GM23338 (cell line): ENCODE measurements around the gene ABI2. TPM values are rescaled to one million over a fixed set of nuclear protein-coding genes. Genes with fewer than 3 reads are reported as not detected.
"Not testable (repeated sequence)": the region's sequence is repeated elsewhere in the genome, so short reads cannot be mapped to it uniquely, and the experiment has no call there.

Source experiments
- ATAC-seq: fragments of 200-7000 bp; cut with Tn5 transposase; 3 replicates; pipeline ENCODE4 v1.9.1; 2020
- DNase-seq: peaks from one replicate; pipeline ENCODE4 v3.0.0-alpha.2; 2015; ENCODE audit warnings: low spot score
- H2AFZ ChIP-seq: fragments of 200-600 bp; sonication (generic); 2 replicates; pipeline ENCODE4 v1.8.0; 2016; ENCODE audit warnings: antibody characterized with exemption, mild to moderate bottlenecking, moderate library complexity
- H3F3A ChIP-seq: fragments of 200-600 bp; sonication (generic); replicated peaks from 2 replicates; pipeline ENCODE4 v1.8.0; 2017; ENCODE audit warnings: antibody characterized with exemption, mixed run types, low read depth
- H3K27ac ChIP-seq: fragments of 200-600 bp; sonication (generic); 2 replicates; pipeline ENCODE4 v1.6.1; 2016; ENCODE audit warnings: low read depth
- H3K27me3 ChIP-seq: fragments of 200-600 bp; sonication (generic); 2 replicates; pipeline ENCODE4 v1.8.0; 2016; ENCODE audit warnings: mild to moderate bottlenecking, mixed run types, moderate library complexity; ENCODE audit not compliant: insufficient read depth
- H3K36me3 ChIP-seq: fragments of 200-600 bp; sonication (generic); 2 replicates; pipeline ENCODE4 v1.8.0; 2016; ENCODE audit warnings: mild to moderate bottlenecking; ENCODE audit not compliant: insufficient read depth
- H3K4me1 ChIP-seq: fragments of 200-600 bp; sonication (generic); 2 replicates; pipeline ENCODE4 v1.8.0; 2016; ENCODE audit warnings: mild to moderate bottlenecking, moderate library complexity; ENCODE audit not compliant: insufficient read depth
- H3K4me2 ChIP-seq: fragments of 200-600 bp; sonication (generic); 2 replicates; pipeline ENCODE4 v1.7.1; 2017; ENCODE audit warnings: mixed run types
- H3K4me3 ChIP-seq: fragments of 200-600 bp; sonication (generic); 2 replicates; pipeline ENCODE4 v1.6.1; 2016; ENCODE audit warnings: mixed run types
- H3K79me2 ChIP-seq: fragments of 200-600 bp; sonication (generic); replicated peaks from 2 replicates; pipeline ENCODE4 v1.8.0; 2017; ENCODE audit warnings: mild to moderate bottlenecking; ENCODE audit not compliant: insufficient read depth
- H3K9me2 ChIP-seq: fragments of 200-600 bp; sonication (generic); 2 replicates; pipeline ENCODE4 v1.8.0; 2017; ENCODE audit not compliant: insufficient read depth
- H4K20me1 ChIP-seq: fragments of 200-600 bp; sonication (generic); replicated peaks from 2 replicates; pipeline ENCODE4 v1.8.0; 2017; ENCODE audit warnings: mild to moderate bottlenecking; ENCODE audit not compliant: insufficient read depth
- H3K27ac Mint-ChIP-seq: 2 replicates; pipeline ENCODE4 v1.8.0; 2020; ENCODE audit warnings: inconsistent platforms, mild to moderate bottlenecking, moderate library complexity, mixed read lengths
- H3K27me3 Mint-ChIP-seq: 3 replicates; pipeline ENCODE4 v1.8.0; 2022; ENCODE audit warnings: low read depth, mild to moderate bottlenecking, moderate library complexity, mixed read lengths, inconsistent platforms; ENCODE audit not compliant: insufficient read depth, poor library complexity
- H3K36me3 Mint-ChIP-seq: 3 replicates; pipeline ENCODE4 v1.8.0; 2021; ENCODE audit warnings: low read depth, mild to moderate bottlenecking, inconsistent platforms, moderate library complexity, mixed read lengths
- H3K4me1 Mint-ChIP-seq: 3 replicates; pipeline ENCODE4 v1.8.0; 2020; ENCODE audit warnings: mild to moderate bottlenecking, inconsistent platforms, mixed read lengths
- H3K4me3 Mint-ChIP-seq: 3 replicates; pipeline ENCODE4 v1.8.0; 2021; ENCODE audit warnings: moderate library complexity, mild to moderate bottlenecking, inconsistent platforms, mixed read lengths
- H3K9me3 Mint-ChIP-seq: 3 replicates; pipeline ENCODE4 v1.8.0; 2020; ENCODE audit warnings: moderate library complexity, mild to moderate bottlenecking, inconsistent platforms, mixed read lengths
- CTCF ChIP-seq, 2 experiments: fragments of 200-600 bp in 1 of 2; sonication (generic) in 1 of 2; conservative IDR thresholded peaks; 2 replicates each; pipeline versions ENCODE4 v1.5.1 to v1.6.1; 2016 to 2017; ENCODE audit warnings: antibody characterized with exemption in 2 of 2, low read depth in 2 of 2, mild to moderate bottlenecking in 2 of 2, moderate library complexity in 1 of 2
- ETS1 ChIP-seq: IDR thresholded peaks from 2 replicates; pipeline ENCODE4 v1.6.1; 2016; ENCODE audit warnings: antibody characterized with exemption
- JUNB ChIP-seq: IDR thresholded peaks from one replicate; pipeline ENCODE4 v1.6.1; 2016; ENCODE audit warnings: antibody characterized with exemption; ENCODE audit not compliant: unreplicated experiment
- POLR2AphosphoS5 ChIP-seq: IDR thresholded peaks from 2 replicates; pipeline ENCODE4 v1.6.1; 2016; ENCODE audit warnings: antibody characterized with exemption, low read depth
- STAT1 ChIP-seq: IDR thresholded peaks from one replicate; pipeline ENCODE4 v1.6.1; 2016; ENCODE audit warnings: antibody characterized with exemption; ENCODE audit not compliant: unreplicated experiment
- ZNF331 ChIP-seq: fragments of 250-450 bp; sonication (Bioruptor Pico); IDR thresholded peaks from 2 replicates; pipeline ENCODE4 v1.5.0; 2020; ENCODE audit warnings: low read depth, mild to moderate bottlenecking, moderate library complexity
- polyA plus RNA-seq: library from polyadenylated mRNA; unstranded; fragments of >200 nt; fragmentation: Nextera tagmentation; extraction: Ambion mirVana; gene quantifications from 2 replicates; pipeline ENCODE4 v1.2.1, GENCODE V29; 2016
- total RNA-seq: library from RNA; depleted of rRNA; stranded (reverse); fragments of >200 nt; shearing (Covaris generic); gene quantifications from 2 replicates; pipeline ENCODE4 v1.2.3, GENCODE V29; 2014

The ABI2 gene
- total and polyA plus RNA-seq, 2 experiments from 2014 or later: 46.5 to 114 TPM

GRCh38 chr2:203388153-203388552 is 60.0 kb downstream of the ABI2 start:
- H3K4me2 ChIP-seq, H3K4me1 Mint-ChIP-seq, H3K4me3 Mint-ChIP-seq, H3K27ac ChIP-seq, H3K9me2 ChIP-seq, H3K79me2 ChIP-seq, H3F3A ChIP-seq, H3K4me1 ChIP-seq, H4K20me1 ChIP-seq, H3K36me3 ChIP-seq, DNase-seq, H2AFZ ChIP-seq, H3K4me3 ChIP-seq, H3K9me3 Mint-ChIP-seq, H3K27me3 Mint-ChIP-seq, ATAC-seq, H3K27me3 ChIP-seq, H3K27ac Mint-ChIP-seq: not testable (repeated sequence)
- H3K36me3 Mint-ChIP-seq: peaks cover 25% of the 10 kb centered on the region; the same call in 2 of the 3 replicates

- no peaks in the 10 kb centered on the region for H3K9me2 ChIP-seq
- no peak overlapping the region for H3K4me3 Mint-ChIP-seq
- H3F3A ChIP-seq: 0 out of 2 replicates have a peak, but pooled peaks cover 2% of the 10 kb centered on the region
- H3K9me3 Mint-ChIP-seq: no peaks in the 10 kb centered on the region
- peak overlapping the region; percentile 15; the same call in 1 of the 2 replicates for H3K27ac Mint-ChIP-seq
- no peaks in the 10 kb centered on the region for H4K20me1 ChIP-seq
- H3K4me1 Mint-ChIP-seq: peaks cover 15% of the 10 kb centered on the region
- H3K27me3 Mint-ChIP-seq: peaks cover 2% of the 10 kb centered on the region
- H2AFZ ChIP-seq: no peak overlapping the region
- H3K36me3 Mint-ChIP-seq: peaks cover 38% of the 10 kb centered on the region
- no peak overlapping the region for H3K27ac ChIP-seq
- DNase-seq: peak; percentile 63
- peaks cover 5% of the 10 kb centered on the region; the same call in 1 of the 2 replicates for H3K4me1 ChIP-seq
- H3K27me3 ChIP-seq: no peaks in the 10 kb centered on the region
- no peak overlapping the region for H3K4me3 ChIP-seq
- H3K36me3 ChIP-seq: no peaks in the 10 kb centered on the region; the same call in 1 of the 2 replicates
- H3K4me2 ChIP-seq: no peak overlapping the region
- TF ChIP-seq CTCF (conservative IDR thresholded peaks at IDR 0.05; ENCODE audit: low read depth in 2 of 2): peak; percentile 65 to 74
- no peak for TF ChIP-seq JUNB
- H3K79me2 ChIP-seq: no peaks in the 10 kb centered on the region
- ATAC-seq: peak; percentile 75
Observed at GRCh38 chr2:203394519-203395227, 66.5 kb downstream of the ABI2 start.

GRCh38 chr2:203395858-203396257 is 67.7 kb downstream of the ABI2 start:
- Mint-ChIP-seq H3K9me3 (no peaks in the 10 kb centered on the region), H3K27me3 (peaks cover 2% of the 10 kb centered on the region), H3K36me3 (peaks cover 38% of the 10 kb centered on the region), H3K27ac (no peak overlapping the region), H3K4me3 (no peak overlapping the region), H3K4me1 (peaks cover 15% of the 10 kb centered on the region)
- H3K27ac ChIP-seq: peak overlapping the region; percentile 29; the same call in 1 of the 2 replicates
- ATAC-seq: no peak
- no peaks in the 10 kb centered on the region; the same call in 1 of the 2 replicates for H3K36me3 ChIP-seq
- no peaks in the 10 kb centered on the region for H3K79me2 ChIP-seq
- DNase-seq: no peak
- H3K27me3 ChIP-seq: no peaks in the 10 kb centered on the region
- peaks cover 5% of the 10 kb centered on the region; the same call in 1 of the 2 replicates for H3K4me1 ChIP-seq
- H3K4me3 ChIP-seq: no peak overlapping the region
- 0 out of 2 replicates have a peak, but pooled peaks cover 2% of the 10 kb centered on the region for H3F3A ChIP-seq
- no peak overlapping the region for H3K4me2 ChIP-seq
- H4K20me1 ChIP-seq: no peaks in the 10 kb centered on the region
- H2AFZ ChIP-seq: no peak overlapping the region
- no peaks in the 10 kb centered on the region for H3K9me2 ChIP-seq
- TF ChIP-seq ZNF331 (CRISPR knock-in tag): no peak
- no peak for TF ChIP-seq POLR2AphosphoS5
- no peak for TF ChIP-seq CTCF (conservative IDR thresholded peaks at IDR 0.05; ENCODE audit: low read depth in 2 of 2)
- no peak for TF ChIP-seq ETS1
- no peak for TF ChIP-seq STAT1
- TF ChIP-seq JUNB: no peak
